H1 (cell line): Measurements from ENCODE around the gene MPRIP. TPM values are rescaled to one million over a fixed set of nuclear protein-coding genes. Genes with fewer than 3 reads are reported as not detected.

Source experiments
- CTCF ChIA-PET: fragments of 300-600 bp; sonication (Branson Sonifier 250); formaldehyde crosslinking; loops from one replicate; lab custom pipeline; 2021; ENCODE audit not compliant: partially characterized antibody; lab: Charles Lee
- POLR2A ChIA-PET: fragments of 300-600 bp; sonication (Branson Sonifier 250); formaldehyde crosslinking; loops from one replicate; lab custom pipeline; 2021; ENCODE audit warnings: inconsistent platforms; ENCODE audit not compliant: partially characterized antibody; lab: Charles Lee
- DNase-seq, 2 experiments: peaks; one replicate each; pipeline versions ENCODE4 v3.0.0 to v3.0.0-alpha.2; 2010 to 2022; ENCODE audit warnings: low spot score in 2 of 2, low read depth in 1 of 2, mixed read lengths in 1 of 2
- FAIRE-seq: peaks from 2 replicates; lab custom pipeline; 2011; peaks lifted over from hg19 to GRCh38; lab: Jason Lieb, UNC
- H2AFZ ChIP-seq: 2 replicates; pipeline ENCODE4 v1.8.1; 2012; ENCODE audit warnings: low read length, inconsistent platforms
- H2AK5ac ChIP-seq: 2 replicates; pipeline ENCODE4 v1.6.1; 2013; ENCODE audit warnings: low read depth, low read length
- H2BK120ac ChIP-seq: replicated peaks from 2 replicates; pipeline ENCODE3; 2013; ENCODE audit warnings: low read depth, low read length, inconsistent platforms
- H2BK12ac ChIP-seq: 2 replicates; pipeline ENCODE4 v1.6.1; 2013; ENCODE audit warnings: low read depth, low read length
- H2BK15ac ChIP-seq: 2 replicates; pipeline ENCODE4 v1.6.1; 2013; ENCODE audit warnings: low read length
- H2BK20ac ChIP-seq: 2 replicates; pipeline ENCODE4 v1.6.1; 2013; ENCODE audit warnings: low read length
- H2BK5ac ChIP-seq: 2 replicates; pipeline ENCODE4 v1.6.1; 2013; ENCODE audit warnings: low read depth, low read length
- H3K14ac ChIP-seq: 2 replicates; pipeline ENCODE4 v1.6.1; 2013; ENCODE audit warnings: inconsistent platforms; ENCODE audit not compliant: insufficient read length
- H3K18ac ChIP-seq: 2 replicates; pipeline ENCODE4 v1.6.1; 2013; ENCODE audit warnings: low read length; ENCODE audit errors: extremely low read depth
- H3K23ac ChIP-seq: 2 replicates; pipeline ENCODE4 v1.6.1; 2013; ENCODE audit warnings: inconsistent platforms; ENCODE audit not compliant: insufficient read length
- H3K23me2 ChIP-seq: 2 replicates; pipeline ENCODE4 v1.6.1; 2013; ENCODE audit warnings: low read depth, low read length
- H3K27ac ChIP-seq: 2 replicates; pipeline ENCODE4 v1.6.1; 2011; ENCODE audit warnings: low read depth, low read length, inconsistent platforms
- H3K27me3 ChIP-seq, 4 experiments: replicated peaks in 1 of 4; 1 replicate in 1 of 4; 2 replicates in 3 of 4; pipeline versions ENCODE4 v1.6.1 to v1.8.1; 2011 to 2013; ENCODE audit warnings: low read length in 3 of 4, mild to moderate bottlenecking in 3 of 4, inconsistent platforms in 2 of 4, mixed read lengths in 2 of 4, moderate library complexity in 1 of 4; ENCODE audit not compliant: control insufficient read depth in 3 of 4, insufficient read depth in 3 of 4; ENCODE audit errors: extremely low read depth in 1 of 4
- H3K36me3 ChIP-seq, 4 experiments: 2 replicates each; pipeline versions ENCODE4 v1.6.1 to v1.8.1; 2011 to 2013; ENCODE audit warnings: mild to moderate bottlenecking in 4 of 4, low read length in 3 of 4, moderate library complexity in 2 of 4, control low read depth in 1 of 4, inconsistent platforms in 1 of 4; ENCODE audit not compliant: insufficient read depth in 4 of 4, control insufficient read depth in 2 of 4
- H3K4ac ChIP-seq: replicated peaks from 2 replicates; pipeline ENCODE3; 2013; ENCODE audit warnings: low read length, low read depth, mixed read lengths, inconsistent platforms; ENCODE audit not compliant: insufficient read length
- H3K4me1 ChIP-seq, 4 experiments: replicated peaks in 1 of 4; 1 replicate in 1 of 4; 2 replicates in 3 of 4; pipeline versions ENCODE4 v1.6.1 to v1.8.1; 2011 to 2013; ENCODE audit warnings: low read length in 3 of 4, inconsistent platforms in 2 of 4, mixed read lengths in 1 of 4; ENCODE audit not compliant: insufficient read depth in 4 of 4, control insufficient read depth in 3 of 4
- H3K4me2 ChIP-seq, 2 experiments: 2 replicates each; pipeline versions ENCODE4 v1.6.1 to v1.8.1; 2011 to 2013; ENCODE audit warnings: low read depth in 2 of 2, low read length in 2 of 2, control low read depth in 1 of 2, inconsistent platforms in 1 of 2, mild to moderate bottlenecking in 1 of 2; ENCODE audit not compliant: insufficient read depth in 1 of 2
- H3K4me3 ChIP-seq, 4 experiments: fragments of 200-600, 300-600 bp in 1 of 4; sonication (generic), shearing (Covaris generic), sonication (Bioruptor Twin) in 1 of 4; 2 replicates each; pipeline versions ENCODE4 v1.5.1 to v1.8.1; 2011 to 2016; ENCODE audit warnings: low read length in 4 of 4, low read depth in 3 of 4, control low read depth in 2 of 4, inconsistent platforms in 2 of 4, mild to moderate bottlenecking in 2 of 4, mixed read lengths in 1 of 4, moderate library complexity in 1 of 4; ENCODE audit not compliant: insufficient read depth in 2 of 4; ENCODE audit errors: extremely low read depth in 1 of 4
- H3K56ac ChIP-seq: replicated peaks from 2 replicates; pipeline ENCODE3; 2013; ENCODE audit warnings: low read depth, mild to moderate bottlenecking, mixed read lengths, low read length, inconsistent platforms; ENCODE audit not compliant: insufficient read length
- H3K79me1 ChIP-seq: 2 replicates; pipeline ENCODE4 v1.6.1; 2013; ENCODE audit warnings: low read depth, low read length, control low read depth
- H3K79me2 ChIP-seq, 2 experiments: 2 replicates each; pipeline versions ENCODE4 v1.6.1 to v1.8.1; 2012 to 2013; ENCODE audit warnings: low read length in 2 of 2, mild to moderate bottlenecking in 2 of 2, inconsistent platforms in 1 of 2; ENCODE audit not compliant: insufficient read depth in 2 of 2, control insufficient read depth in 1 of 2
- H3K9ac ChIP-seq, 4 experiments: replicated peaks in 1 of 4; 1 replicate in 1 of 4; 2 replicates in 3 of 4; pipeline versions ENCODE4 v1.6.1 to v1.8.1; 2011 to 2013; ENCODE audit warnings: low read depth in 3 of 4, low read length in 3 of 4, control low read depth in 2 of 4, mild to moderate bottlenecking in 2 of 4, moderate library complexity in 2 of 4, inconsistent platforms in 1 of 4; ENCODE audit errors: extremely low read depth in 1 of 4
- H3K9me3 ChIP-seq, 2 experiments: 2 replicates each; pipeline versions ENCODE4 v1.6.1 to v1.8.1; 2012 to 2013; ENCODE audit warnings: mild to moderate bottlenecking in 2 of 2, moderate library complexity in 2 of 2, control low read depth in 1 of 2, inconsistent platforms in 1 of 2, low read depth in 1 of 2, low read length in 1 of 2, mixed read lengths in 1 of 2; ENCODE audit not compliant: insufficient read depth in 2 of 2
- H4K20me1 ChIP-seq, 2 experiments: replicated peaks in 1 of 2; 2 replicates each; pipeline versions ENCODE3 to v1.8.1; 2011 to 2013; ENCODE audit warnings: inconsistent platforms in 2 of 2, low read length in 2 of 2, mild to moderate bottlenecking in 1 of 2; ENCODE audit not compliant: insufficient read depth in 2 of 2, control insufficient read depth in 1 of 2
- H4K5ac ChIP-seq: 2 replicates; pipeline ENCODE4 v1.6.1; 2013; ENCODE audit warnings: low read length, low read depth, mixed read lengths, inconsistent platforms; ENCODE audit not compliant: insufficient read length
- H4K8ac ChIP-seq: 2 replicates; pipeline ENCODE4 v1.8.0; 2013; ENCODE audit warnings: mild to moderate bottlenecking, moderate library complexity, low read length, inconsistent platforms; ENCODE audit not compliant: insufficient read depth; ENCODE audit errors: extremely low read depth
- H4K91ac ChIP-seq: replicated peaks from 2 replicates; pipeline ENCODE3; 2013; ENCODE audit warnings: low read length, mixed read lengths, inconsistent platforms; ENCODE audit not compliant: insufficient read length
- CHD1 ChIP-seq: IDR thresholded peaks from 2 replicates; pipeline ENCODE4 v1.6.1; 2012; ENCODE audit warnings: low read depth, low read length, improper control_type of control experiment
- CHD2 ChIP-seq: IDR thresholded peaks from 2 replicates; pipeline ENCODE4 v1.6.1; 2012; ENCODE audit warnings: low read length, improper control_type of control experiment
- EGR1 ChIP-seq: IDR thresholded peaks from 2 replicates; pipeline ENCODE4 v1.6.1; 2011; ENCODE audit warnings: low read depth, low read length, borderline replicate concordance
- GABPA ChIP-seq: IDR thresholded peaks from 2 replicates; pipeline ENCODE4 v1.6.1; 2011; ENCODE audit warnings: mild to moderate bottlenecking, low read length, moderate library complexity, borderline replicate concordance; ENCODE audit not compliant: insufficient read depth
- GTF2F1 ChIP-seq: IDR thresholded peaks from 2 replicates; pipeline ENCODE4 v1.6.1; 2012; ENCODE audit warnings: low read depth, low read length, improper control_type of control experiment, borderline replicate concordance
- NANOG ChIP-seq: IDR thresholded peaks from 2 replicates; pipeline ENCODE4 v1.6.1; 2011; ENCODE audit warnings: low read length, low read depth, mild to moderate bottlenecking, inconsistent platforms; ENCODE audit not compliant: insufficient read depth, poor library complexity, severe bottlenecking
- POU5F1 ChIP-seq: IDR thresholded peaks from 2 replicates; pipeline ENCODE4 v1.6.1; 2011; ENCODE audit warnings: low read depth, mild to moderate bottlenecking, low read length, moderate library complexity
- RAD21 ChIP-seq, 2 experiments: IDR thresholded peaks in 1 of 2; conservative IDR thresholded peaks in 1 of 2; 2 replicates each; pipeline ENCODE4 v1.6.1; 2011; ENCODE audit warnings: low read depth in 2 of 2, low read length in 2 of 2, improper control_type of control experiment in 1 of 2, inconsistent platforms in 1 of 2, mild to moderate bottlenecking in 1 of 2, moderate library complexity in 1 of 2
- RFX5 ChIP-seq: IDR thresholded peaks from 2 replicates; pipeline ENCODE4 v1.6.1; 2011; ENCODE audit warnings: low read depth, low read length, improper control_type of control experiment, borderline replicate concordance
- SIN3A ChIP-seq, 2 experiments: IDR thresholded peaks in 1 of 2; conservative IDR thresholded peaks in 1 of 2; 2 replicates each; pipeline ENCODE4 v1.6.1; 2011 to 2012; ENCODE audit warnings: low read length in 2 of 2, improper control_type of control experiment in 1 of 2, low read depth in 1 of 2, mild to moderate bottlenecking in 1 of 2
- SIRT6 ChIP-seq: IDR thresholded peaks from one replicate; pipeline ENCODE4 v1.7.1; 2012; ENCODE audit warnings: low read length, inconsistent platforms
- SP2 ChIP-seq: IDR thresholded peaks from 2 replicates; pipeline ENCODE4 v1.6.1; 2012; ENCODE audit warnings: mild to moderate bottlenecking, low read length, inconsistent platforms
- SRF ChIP-seq: IDR thresholded peaks from 2 replicates; pipeline ENCODE4 v1.6.1; 2011; ENCODE audit warnings: mild to moderate bottlenecking, low read depth, low read length, moderate library complexity
- YY1 ChIP-seq: IDR thresholded peaks from 2 replicates; pipeline ENCODE4 v1.6.1; 2011; ENCODE audit warnings: low read depth, mild to moderate bottlenecking, low read length
- WGBS, 2 experiments: shearing (Covaris generic) in 1 of 2; methylation state at CpG; one replicate each; pipeline versions ENCODE4 v1.1.6 to v1.1.7; 2013 to 2015; ENCODE audit warnings: low lambda C conversion rate in 2 of 2, mixed read lengths in 2 of 2, inconsistent platforms in 1 of 2, low coverage in 1 of 2, missing lambda C conversion rate in 1 of 2; ENCODE audit not compliant: insufficient replicate concordance in 2 of 2, insufficient coverage in 1 of 2, insufficient read length in 1 of 2; ENCODE audit errors: extremely low coverage in 1 of 2, missing lambda C conversion rate in 1 of 2; 5-methylcytosine and 5-hydroxymethylcytosine counted together
- polyA plus RNA-seq, 7 experiments: library from polyadenylated mRNA; depleted of rRNA in 3 of 7; stranded (reverse) in 5 of 7; unstranded in 2 of 7; fragments of >200 nt in 5 of 7; fragments of 200-250 nt in 2 of 7; gene quantifications; 1 replicate in 5 of 7; 2 replicates in 1 of 7; 4 replicates in 1 of 7; pipeline versions ENCODE4 v1.2.1 to v1.2.3, GENCODE V29; 2011 to 2013; ENCODE audit warnings: missing spikeins in 2 of 7, mixed read lengths in 2 of 7
- total RNA-seq: library from RNA; stranded (reverse); fragmentation: NEBNext Ultra II Directional; extraction: Animal tissue kit (Norgen Biotek cat#: 25700); gene quantifications from 2 replicates; pipeline ENCODE4 v1.2.1, GENCODE V29; 2021

Gene MPRIP
- total and polyA plus RNA-seq, 2 of the 8 experiments (the other 6 are each of a cell fraction or from before 2014, with no cell fraction given) = 48.6 to 146 TPM

DNA sequence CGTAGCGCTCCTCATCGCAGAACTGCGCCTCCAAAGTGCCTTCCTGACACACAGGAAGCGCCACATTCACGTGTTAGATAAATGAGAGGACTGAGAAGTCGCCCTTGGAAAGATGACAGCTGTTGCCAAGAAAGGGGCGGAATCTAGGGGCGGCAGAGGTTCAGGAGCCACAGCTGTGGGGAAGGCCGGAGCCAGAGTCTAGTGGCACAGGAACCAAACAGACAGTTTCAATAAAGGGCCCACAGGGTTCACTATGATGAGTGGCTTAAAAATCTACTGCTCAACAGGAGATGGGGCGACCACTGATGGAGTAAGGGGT, 190.0 kb downstream of the MPRIP start:
- Histone ChIP-seq H3K23me2 (peaks cover 9% of the 10 kb centered on the region), H2AK5ac (no peak overlapping the region), H3K14ac (no peak overlapping the region), H2BK20ac (no peak overlapping the region), H2BK5ac (no peak overlapping the region), H3K4me2 (no peak overlapping the region), H3K27ac (no peak overlapping the region), H3K18ac (no peak overlapping the region), H2AFZ (no peak overlapping the region), H3K9me3 (no peaks in the 10 kb centered on the region), H4K20me1 (peaks cover 17 to 21% of the 10 kb centered on the region in 2 experiments), H4K5ac (no peak overlapping the region), H2BK15ac (no peak overlapping the region), H4K8ac (no peak overlapping the region), H4K91ac (no peak overlapping the region), H3K23ac (no peak overlapping the region), H3K36me3 (peaks cover 9 to 46% (median 33%) of the 10 kb centered on the region in 4 experiments; a peak in 6 of 8 replicates), H3K4me1 (peaks cover 2 to 10% (median 5%) of the 10 kb centered on the region in 4 experiments; a peak in 5 of 7 replicates), H3K4ac (no peak overlapping the region), H3K9ac (no peak overlapping the region), H3K79me2 (peaks cover 7 to 35% of the 10 kb centered on the region in 2 experiments; a peak in 3 of 4 replicates), H2BK12ac (no peak overlapping the region), H2BK120ac (no peak overlapping the region), H3K27me3 (no peaks in the 10 kb centered on the region), H3K4me3 (no peak overlapping the region), H3K79me1 (peaks cover 16% of the 10 kb centered on the region), H3K56ac (no peak overlapping the region)
- ChIA-PET POLR2A (interaction anchor here (1.1 kb wide), 1 partner anchor 189 kb away, joined by 4 read pairs; no protein-coding TSS in a partner anchor), CTCF (interaction anchor here (0.8 to 1.3 kb wide), 2 partner anchors 12 to 255 kb away, joined by 3 read pairs; no protein-coding TSS in a partner anchor)
- TF ChIP-seq SRF (no peak), EGR1 (no peak), RFX5 (no peak), CHD1 (no peak), GTF2F1 (no peak), NANOG (no peak), RAD21 (IDR thresholded peaks at IDR 0.05 in 1 of 2, conservative IDR thresholded peaks at IDR 0.05 in 1 of 2; ENCODE audit: low read depth in 2 of 2, low read length in 2 of 2) (no peak), SIN3A (conservative IDR thresholded peaks at IDR 0.05 in 1 of 2, IDR thresholded peaks at IDR 0.05 in 1 of 2; ENCODE audit: low read depth in 1 of 2, low read length in 2 of 2) (no peak), POU5F1 (no peak), CHD2 (no peak), SP2 (no peak), SIRT6 (no peak), GABPA (no peak), YY1 (no peak)
- FAIRE-seq = no peak
- 84% methylated on average over 11 of the region's 11 CpGs; no CpG with 5 or more reads in 1 of the 2 experiments for WGBS, 2 experiments
- DNase-seq = no peak
